H54 (cell line): ENCODE measurements around the gene HMBS.
A peak's percentile ranks its signal among the peaks of the same experiment; 100 is the strongest.

Experiments used
- DNase-seq: peaks from one replicate; pipeline ENCODE4 v3.0.0; 2011; ENCODE audit warnings: low spot score, mixed read lengths; ENCODE audit not compliant: insufficient read length
- FAIRE-seq: peaks from 3 replicates; lab custom pipeline; 2011; peaks lifted over from hg19 to GRCh38; lab: Jason Lieb, UNC
- POLR2A ChIP-seq: IDR thresholded peaks from 2 replicates; pipeline ENCODE4 v1.6.1; 2011; ENCODE audit warnings: low read depth, mild to moderate bottlenecking, low read length

HMBS gene

DNA sequence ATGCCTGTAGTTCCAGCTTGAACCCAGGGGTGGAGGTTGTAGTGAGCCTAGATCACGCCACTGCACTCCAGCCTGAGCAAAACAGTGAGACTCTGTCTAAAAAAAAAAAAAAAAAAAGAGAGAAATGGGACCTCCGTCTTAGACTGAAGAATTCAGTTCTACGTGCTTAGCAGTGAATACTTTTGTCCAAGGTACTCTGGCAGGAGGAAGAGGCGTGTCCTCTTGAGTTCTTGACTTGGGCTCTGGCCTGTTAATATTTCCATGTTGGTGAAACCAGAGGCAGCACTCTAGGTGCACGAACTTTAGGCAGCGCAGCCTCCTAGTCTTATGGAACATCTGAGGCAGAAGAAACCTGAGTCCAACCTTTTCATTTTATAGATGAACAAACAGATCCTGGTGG is 2.4 kb downstream of the HMBS start:
- no peak for DNase-seq
- TF ChIP-seq POLR2A, result no peak
- FAIRE-seq, result no peak

DNA sequence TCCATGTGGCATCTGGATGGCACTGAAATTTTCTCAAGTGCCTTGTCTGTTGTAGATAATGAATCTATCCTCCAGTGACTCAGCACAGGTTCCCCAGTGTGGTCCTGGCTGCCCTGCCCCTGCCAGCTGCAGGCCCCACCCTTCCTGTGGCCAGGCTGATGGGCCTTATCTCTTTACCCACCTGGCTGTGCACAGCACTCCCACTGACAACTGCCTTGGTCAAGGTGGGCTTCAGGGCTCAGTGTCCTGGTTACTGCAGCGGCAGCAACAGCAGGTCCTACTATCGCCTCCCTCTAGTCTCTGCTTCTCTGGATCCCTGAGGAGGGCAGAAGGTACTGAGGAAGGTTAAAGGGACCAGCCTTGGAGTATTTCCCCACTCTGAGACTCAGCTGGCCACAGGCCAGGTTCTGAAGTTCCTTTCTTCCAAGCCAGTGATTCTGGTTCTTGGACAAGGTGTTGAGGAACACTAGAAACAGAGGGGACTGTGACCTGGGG is 3.1 kb downstream of the HMBS start:
- DNase-seq (no peak), FAIRE-seq (no peak)
- no peak for TF ChIP-seq POLR2A

DNA sequence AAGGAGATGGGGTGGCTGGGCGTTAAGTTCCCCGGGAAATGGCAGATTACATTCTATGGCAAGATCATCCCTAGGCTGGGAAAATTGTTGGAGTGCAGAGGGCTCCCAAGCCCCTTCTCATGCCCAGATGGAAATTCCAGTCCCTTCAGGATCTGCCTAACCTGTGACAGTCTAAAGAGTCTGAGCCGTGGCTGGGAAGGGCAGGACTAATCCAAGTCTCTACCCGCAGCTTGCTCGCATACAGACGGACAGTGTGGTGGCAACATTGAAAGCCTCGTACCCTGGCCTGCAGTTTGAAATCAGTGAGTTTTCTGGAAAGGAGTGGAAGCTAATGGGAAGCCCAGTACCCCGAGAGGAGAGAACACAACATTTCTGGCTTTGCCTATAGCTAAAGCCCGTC is 3.7 kb downstream of the HMBS start:
- DNase-seq (no peak), FAIRE-seq (no peak)
- TF ChIP-seq POLR2A, result no peak

DNA sequence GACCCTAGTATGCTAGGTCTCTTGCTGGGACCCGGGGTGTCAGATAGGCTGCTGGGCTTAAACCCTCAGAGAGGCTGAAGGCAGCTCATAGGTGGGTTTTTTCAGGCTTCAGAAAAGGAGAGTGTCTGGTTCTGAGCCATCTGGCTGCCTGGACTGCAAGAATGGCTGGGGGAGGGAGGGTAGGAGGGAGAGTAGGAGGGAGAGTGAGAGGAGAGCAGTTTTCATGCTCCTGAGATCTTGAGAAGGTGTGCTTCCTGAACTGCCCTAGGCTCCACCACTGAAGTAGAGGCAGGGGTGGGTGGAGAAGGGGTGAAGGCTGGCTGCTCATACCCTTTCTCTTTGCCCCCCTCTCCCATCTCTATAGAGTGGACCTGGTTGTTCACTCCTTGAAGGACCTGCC is 4.6 kb downstream of the HMBS start:
- TF ChIP-seq POLR2A, result no peak
- FAIRE-seq (no peak), DNase-seq (no peak)

- no peak for FAIRE-seq
- no peak for DNase-seq
- TF ChIP-seq POLR2A, result no peak
Observed at GRCh38 chr11:119091178-119091577, 6.5 kb downstream of the HMBS start.

- TF ChIP-seq POLR2A, result no peak
- DNase-seq (no peak), FAIRE-seq (no peak)
Observed at GRCh38 chr11:119091966-119092879, 7.5 kb downstream of the HMBS start.

DNA sequence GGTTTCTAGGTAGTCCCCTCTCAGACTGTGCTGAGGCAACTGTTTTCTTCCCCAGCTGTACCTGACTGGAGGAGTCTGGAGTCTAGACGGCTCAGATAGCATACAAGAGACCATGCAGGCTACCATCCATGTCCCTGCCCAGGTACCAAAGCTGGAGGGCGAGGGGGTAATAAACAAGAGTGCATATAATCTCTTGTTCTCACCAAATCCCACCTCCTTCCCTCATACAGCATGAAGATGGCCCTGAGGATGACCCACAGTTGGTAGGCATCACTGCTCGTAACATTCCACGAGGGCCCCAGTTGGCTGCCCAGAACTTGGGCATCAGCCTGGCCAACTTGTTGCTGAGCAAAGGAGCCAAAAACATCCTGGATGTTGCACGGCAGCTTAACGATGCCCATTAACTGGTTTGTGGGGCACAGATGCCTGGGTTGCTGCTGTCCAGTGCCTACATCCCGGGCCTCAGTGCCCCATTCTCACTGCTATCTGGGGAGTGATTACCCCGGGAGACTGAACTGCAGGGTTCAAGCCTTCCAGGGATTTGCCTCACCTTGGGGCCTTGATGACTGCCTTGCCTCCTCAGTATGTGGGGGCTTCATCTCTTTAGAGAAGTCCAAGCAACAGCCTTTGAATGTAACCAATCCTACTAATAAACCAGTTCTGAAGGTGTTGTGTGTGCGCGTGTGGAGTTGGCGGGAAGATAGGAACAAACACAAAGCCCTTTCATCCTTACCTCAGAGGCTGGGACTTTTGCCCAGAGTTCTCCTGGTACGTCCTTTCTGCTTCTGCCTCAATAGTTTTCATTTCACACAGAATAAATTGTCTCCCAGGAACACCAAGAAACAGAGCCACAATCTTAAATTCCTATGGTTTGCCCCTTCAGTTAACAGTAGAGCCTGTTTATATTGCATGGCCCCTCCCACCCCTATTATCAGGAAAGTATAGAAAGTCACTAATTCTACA is 8.5 kb downstream of the HMBS start:
- TF ChIP-seq POLR2A, result no peak; the same call in 1 of the 2 replicates
- DNase-seq (no peak), FAIRE-seq (no peak)

- no peak for FAIRE-seq
- DNase-seq, result no peak
- TF ChIP-seq POLR2A, result no peak; the same call in 1 of the 2 replicates
Observed at GRCh38 chr11:119093942-119094815, 9.5 kb downstream of the HMBS start.

- DNase-seq (no peak), FAIRE-seq (no peak)
- no peak for TF ChIP-seq POLR2A
Observed at GRCh38 chr11:119094816-119095065, 10.1 kb downstream of the HMBS start.

- FAIRE-seq, result peak; percentile 82
- TF ChIP-seq POLR2A, result peak; percentile 99
- DNase-seq, result peak; percentile 86
Observed at GRCh38 chr11:119095066-119095880, 10.6 kb downstream of the HMBS start.

- FAIRE-seq, result no peak
- DNase-seq, result no peak
Observed at GRCh38 chr11:119099711-119100110, 15.0 kb downstream of the HMBS start.

DNA sequence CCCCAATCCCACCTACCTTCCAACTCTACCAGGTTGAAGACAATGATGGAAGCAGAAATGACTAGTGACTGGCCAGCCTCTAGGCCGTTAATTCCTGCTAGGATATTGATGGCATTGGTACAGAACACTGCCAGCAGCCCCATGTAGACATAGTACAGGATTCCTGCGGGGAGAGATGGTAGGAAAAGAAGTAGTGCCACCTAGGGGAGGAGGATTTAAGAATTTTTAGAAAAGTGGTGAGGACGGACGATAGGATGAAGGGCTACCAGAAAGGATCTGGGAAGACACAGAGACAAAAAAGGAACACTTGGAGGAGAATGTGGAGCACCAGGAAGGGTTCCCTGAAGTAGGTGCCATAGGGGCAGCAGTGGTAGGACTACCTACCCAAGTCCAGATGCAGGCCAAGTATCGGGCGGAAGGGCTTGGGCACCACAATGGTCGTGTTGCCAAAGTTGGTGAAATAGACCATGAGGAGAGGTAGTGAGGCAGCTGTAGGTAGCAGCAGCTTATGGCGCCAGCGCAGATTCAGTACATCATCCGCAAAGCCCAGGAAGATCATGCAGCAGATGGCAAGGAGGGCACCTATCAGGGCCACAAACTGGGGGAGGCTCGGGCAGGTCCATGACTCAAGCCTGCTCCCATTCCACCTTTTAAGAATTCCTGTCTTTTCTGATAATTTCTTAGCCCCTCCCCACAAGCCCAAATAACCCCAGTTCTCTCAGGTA is 15.7 kb downstream of the HMBS start:
- DNase-seq (no peak), FAIRE-seq (no peak)
- no peak for TF ChIP-seq POLR2A

More at GRCh38 chr11:119099711-119100110, 15.0 kb downstream of the HMBS start:
- TF ChIP-seq POLR2A, result no peak
